ENCODE results near the gene DAB1.

The DAB1 gene

GRCh38 chr1:56995414-56996100 is 428.3 kb downstream of the DAB1 start:
- no peak for DNase-seq (ENCODE audit: extremely low read depth in 1 of 2, low read depth in 1 of 2)

DNA sequence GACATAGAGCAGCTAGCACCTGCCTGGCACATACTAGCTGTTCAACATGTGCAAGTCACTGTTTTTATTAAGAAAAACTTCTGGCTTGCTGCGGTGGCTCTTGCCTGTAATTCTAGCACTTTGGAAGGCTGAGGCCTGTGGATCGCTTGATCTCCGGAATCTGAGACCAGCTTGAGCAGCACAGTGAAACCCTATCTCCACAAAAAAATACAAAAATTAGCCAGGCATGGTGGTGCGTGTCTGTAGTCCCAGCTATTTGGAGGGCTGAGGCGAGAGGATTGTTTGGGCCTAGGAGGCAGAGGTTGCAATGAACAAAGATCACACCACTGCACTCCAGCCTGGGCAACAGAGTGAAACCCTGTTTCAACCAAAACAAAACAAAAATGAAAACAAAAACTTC is 430.4 kb downstream of the DAB1 start:
- DNase-seq (ENCODE audit: extremely low read depth in 1 of 2, low read depth in 1 of 2) = no peak

DNA sequence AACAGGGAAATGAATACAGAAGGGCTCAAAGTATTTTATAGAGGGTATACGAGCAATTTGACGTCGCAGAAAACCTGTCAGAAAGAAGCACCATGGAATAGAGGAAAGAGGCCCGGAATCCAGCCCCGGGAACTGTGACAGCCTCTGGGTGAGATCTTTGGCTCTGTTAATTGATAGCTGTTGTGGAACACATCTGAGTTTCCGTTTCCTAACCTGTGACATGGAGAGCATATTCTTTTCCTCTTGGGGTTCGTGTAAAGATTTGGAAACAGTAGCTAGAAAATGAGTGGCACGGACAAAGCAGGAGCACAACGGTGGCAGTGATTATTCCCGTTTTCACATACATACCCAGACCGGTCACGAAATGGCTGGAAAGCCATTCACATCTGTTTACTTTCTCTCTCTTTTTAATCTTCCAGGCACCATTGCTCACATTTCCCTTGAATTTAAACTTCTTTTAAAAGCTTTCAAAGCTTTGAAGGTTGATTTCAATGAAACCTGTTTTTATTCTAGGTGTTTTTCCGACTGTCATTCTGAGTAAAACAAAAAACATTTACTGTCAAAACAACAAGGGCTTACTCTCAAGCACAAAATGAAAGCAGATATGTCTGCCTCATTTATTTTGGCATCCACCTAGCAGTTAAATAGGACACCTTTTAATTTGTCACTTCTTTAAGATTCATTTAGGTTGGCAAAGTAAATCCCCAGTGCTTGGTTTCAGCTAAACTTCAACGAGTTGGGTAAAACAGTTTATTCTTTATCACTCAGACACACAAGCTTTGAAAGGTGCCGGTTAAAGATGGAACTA is 431.3 kb downstream of the DAB1 start:
- no peak for DNase-seq (ENCODE audit: extremely low read depth in 1 of 2, low read depth in 1 of 2)

- DNase-seq (ENCODE audit: extremely low read depth in 1 of 2, low read depth in 1 of 2) = no peak
Measured at GRCh38 chr1:56991576-56991975, 432.3 kb downstream of the DAB1 start.

DNA sequence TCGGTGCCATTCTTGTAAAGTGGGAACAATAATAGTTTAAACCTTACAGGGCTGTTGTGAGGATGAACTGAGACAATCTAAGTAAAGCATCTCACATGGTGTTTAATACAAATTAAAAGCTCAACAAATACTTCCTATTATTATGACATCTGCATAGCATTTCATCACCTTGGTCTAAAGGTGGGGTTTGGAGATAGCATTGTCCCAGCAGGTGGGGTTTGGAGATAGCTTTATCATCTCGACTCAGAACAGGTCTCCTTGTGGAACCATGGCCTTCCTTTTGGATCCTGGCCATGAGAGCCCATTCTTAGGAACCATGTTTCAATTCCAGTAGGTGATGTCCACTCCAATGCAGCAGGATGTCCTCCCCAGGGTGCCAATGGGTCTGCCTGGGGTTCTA is 437.5 kb downstream of the DAB1 start:
- no peak for DNase-seq (ENCODE audit: extremely low read depth in 1 of 2, low read depth in 1 of 2)

DNA sequence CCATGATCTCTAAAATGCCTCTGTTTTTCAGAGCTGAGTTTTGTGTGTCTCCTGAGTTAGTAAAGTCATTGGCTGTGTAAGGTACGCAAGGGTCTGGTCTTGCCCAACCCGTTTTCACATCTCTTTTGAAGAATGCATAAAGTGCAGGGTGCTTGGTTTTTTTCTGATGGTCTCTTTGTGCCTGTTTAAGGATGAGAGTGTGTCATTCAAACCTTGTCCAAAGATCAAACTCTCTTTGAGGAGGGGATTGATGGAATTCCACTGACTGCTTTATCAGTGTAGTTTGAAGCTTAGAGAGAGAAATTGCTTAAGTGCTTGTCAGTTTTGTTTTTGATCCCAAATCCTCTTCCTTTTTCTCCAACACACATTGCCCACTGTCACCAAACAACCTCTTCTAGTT is 438.0 kb downstream of the DAB1 start:
- DNase-seq (ENCODE audit: extremely low read depth in 1 of 2, low read depth in 1 of 2) = no peak

- DNase-seq (ENCODE audit: extremely low read depth in 1 of 2, low read depth in 1 of 2) = no peak
Measured at GRCh38 chr1:56983484-56983883, 440.4 kb downstream of the DAB1 start.

DNA sequence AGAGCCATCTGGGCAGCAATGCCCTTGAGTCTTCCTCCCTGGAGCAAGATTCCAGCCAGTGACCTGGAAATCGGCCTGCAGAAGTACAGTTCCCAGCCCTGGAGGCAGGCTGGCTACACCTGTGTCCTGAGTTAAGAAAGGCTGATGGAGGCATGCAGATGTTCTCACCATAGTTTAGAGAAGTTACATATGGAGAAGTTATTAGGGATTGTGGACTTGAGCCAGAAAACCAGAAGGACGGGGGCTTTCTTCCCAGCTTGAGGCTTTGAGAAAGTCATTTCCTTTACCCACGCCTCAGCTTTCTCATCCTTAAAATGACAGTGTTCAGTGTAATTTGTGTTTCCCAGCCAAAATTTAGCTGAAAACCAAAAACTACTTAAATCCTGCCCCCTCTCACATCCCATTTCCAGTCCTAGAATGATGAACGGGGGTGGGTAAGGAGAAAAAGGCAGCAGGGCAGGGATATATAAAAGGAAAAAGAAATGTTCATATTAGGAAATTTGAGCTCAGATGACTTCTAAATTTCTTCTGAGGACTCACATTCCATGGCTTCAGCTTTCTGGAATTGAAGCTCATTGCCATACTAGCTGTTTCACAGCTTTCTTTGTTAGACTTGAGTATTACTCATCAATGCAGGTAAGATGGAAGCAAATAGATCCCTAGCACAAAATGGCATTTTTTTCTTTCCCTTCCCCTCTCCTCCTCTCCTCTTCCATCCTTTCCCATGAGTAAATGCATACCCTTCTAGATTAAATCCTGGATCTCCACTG is 443.7 kb downstream of the DAB1 start:
- DNase-seq (ENCODE audit: extremely low read depth in 1 of 2, low read depth in 1 of 2) = no peak

DNA sequence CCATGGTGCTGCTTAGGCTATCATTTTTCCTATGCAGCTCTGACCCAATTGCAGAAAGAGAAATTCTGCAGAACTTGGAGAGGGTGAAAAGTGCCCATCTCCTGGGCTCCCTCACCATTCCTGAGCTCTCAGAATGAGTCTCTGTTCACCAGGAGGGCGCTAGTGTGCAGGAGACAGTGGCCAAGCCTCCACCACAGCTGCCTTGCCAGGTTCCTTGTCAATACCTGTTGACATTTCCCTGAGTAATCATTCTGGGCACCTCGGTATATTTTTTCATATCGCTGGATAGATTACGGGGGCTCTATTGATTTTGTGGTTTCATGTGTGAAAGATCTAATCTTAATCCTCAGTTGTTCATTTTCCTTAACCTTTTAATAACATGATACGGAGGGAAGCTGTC is 445.0 kb downstream of the DAB1 start:
- no peak for DNase-seq (ENCODE audit: extremely low read depth in 1 of 2, low read depth in 1 of 2)

GRCh38 chr1:56977910-56978309 is 445.9 kb downstream of the DAB1 start:
- DNase-seq (ENCODE audit: extremely low read depth in 1 of 2, low read depth in 1 of 2) = no peak

DNA sequence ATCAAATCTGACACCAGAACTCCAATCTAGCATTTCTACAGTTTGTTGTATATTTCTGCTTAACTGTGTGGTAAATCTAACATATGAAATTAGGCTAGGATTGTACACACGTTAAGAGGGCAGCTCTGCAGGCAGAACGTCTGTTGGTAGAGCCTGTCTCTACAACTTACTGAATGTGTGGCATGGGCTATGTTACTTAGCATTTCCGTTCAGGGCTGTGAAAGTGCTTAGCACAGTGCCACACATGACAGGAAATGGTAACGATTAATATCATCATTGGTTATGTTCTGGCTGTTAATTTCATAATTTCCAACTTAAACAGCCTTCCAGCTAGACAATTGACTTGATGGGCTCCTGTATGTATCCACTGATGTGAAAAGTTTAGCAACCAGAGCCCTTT is 448.4 kb downstream of the DAB1 start:
- DNase-seq (ENCODE audit: extremely low read depth in 1 of 2, low read depth in 1 of 2) = no peak

DNA sequence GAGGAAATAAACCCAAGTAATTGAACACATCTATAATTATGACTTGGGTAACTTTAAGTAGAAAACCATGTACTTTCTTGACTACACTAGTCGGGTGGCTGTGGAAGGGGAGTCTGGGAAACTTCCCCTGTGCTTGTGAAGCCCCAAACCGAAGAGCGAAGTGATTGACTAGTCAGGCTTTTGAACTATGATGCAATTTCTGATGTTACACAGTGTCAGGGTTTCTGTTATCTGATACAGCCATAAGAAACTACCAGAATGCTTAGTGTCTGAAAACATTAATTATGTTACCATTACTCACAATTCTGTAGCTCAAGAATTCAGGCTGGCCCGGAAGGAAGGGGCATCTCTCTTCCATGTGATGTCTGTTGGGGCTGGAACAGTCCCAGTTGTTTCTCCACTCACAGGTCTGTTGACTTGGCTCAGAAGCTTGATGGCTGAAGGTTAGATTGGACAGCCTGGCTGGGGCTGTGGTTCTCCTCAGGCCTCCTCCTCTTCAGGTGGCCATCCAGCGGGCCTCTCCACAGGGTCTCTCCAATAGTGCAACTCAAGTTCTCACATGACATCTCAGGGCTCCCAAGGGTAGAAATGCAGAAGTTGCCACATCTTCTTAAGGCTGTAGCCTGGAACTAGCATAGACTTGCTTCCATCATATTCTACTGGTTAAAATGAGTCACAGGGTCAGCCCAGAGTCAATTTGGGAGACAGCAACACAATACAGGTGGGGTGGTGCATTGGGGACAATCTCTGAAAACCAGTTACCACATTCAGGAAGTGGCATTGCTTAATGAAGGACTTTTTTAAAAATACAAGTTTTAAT is 449.7 kb downstream of the DAB1 start:
- DNase-seq (ENCODE audit: extremely low read depth in 1 of 2, low read depth in 1 of 2) = no peak

DNA sequence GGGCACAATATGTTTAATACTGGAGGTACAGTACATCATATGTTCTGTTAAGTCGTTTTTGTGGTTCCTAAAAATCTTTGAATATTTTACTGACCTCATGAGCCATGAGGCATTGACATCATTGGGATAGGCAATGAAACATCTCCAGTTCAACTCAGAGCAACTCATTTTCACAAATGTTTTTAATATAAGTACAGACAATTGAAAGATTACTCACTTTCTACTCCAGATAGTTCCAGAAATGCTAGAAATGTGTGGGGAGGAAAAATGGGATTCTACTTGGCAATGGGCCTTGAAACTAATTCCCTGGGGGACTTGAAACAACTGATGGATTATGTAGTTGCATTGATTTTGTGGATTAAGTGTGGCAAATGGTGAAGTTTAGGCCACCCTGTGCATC is 450.9 kb downstream of the DAB1 start:
- no peak for DNase-seq (ENCODE audit: extremely low read depth in 1 of 2, low read depth in 1 of 2)

- DNase-seq (ENCODE audit: extremely low read depth in 1 of 2, low read depth in 1 of 2) = no peak
Measured at GRCh38 chr1:56970280-56970679, 453.6 kb downstream of the DAB1 start.

- DNase-seq (ENCODE audit: extremely low read depth in 1 of 2, low read depth in 1 of 2) = no peak
Measured at GRCh38 chr1:56968878-56969495, 454.9 kb downstream of the DAB1 start.

GRCh38 chr1:56967900-56968832 is 455.7 kb downstream of the DAB1 start:
- DNase-seq (ENCODE audit: extremely low read depth in 1 of 2, low read depth in 1 of 2) = no peak

DNA sequence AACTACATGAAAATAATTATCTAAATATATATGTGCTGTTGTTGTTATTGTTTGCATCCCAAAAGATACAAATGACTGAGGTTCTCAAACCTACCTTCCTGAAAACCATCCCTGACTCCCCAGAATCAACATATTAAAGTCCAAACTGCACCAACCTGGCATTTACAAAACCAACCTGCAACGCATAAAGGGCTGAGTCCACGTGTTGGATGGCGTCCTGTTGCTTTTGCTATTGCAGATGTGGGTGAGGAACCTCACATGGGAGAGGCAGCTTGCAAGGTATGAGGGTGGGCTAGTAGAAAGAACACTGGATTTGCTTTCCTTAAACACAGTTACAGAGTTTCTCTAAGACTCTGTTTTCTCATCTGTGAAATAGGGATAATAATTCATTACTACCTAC is 456.5 kb downstream of the DAB1 start:
- DNase-seq (ENCODE audit: extremely low read depth in 1 of 2, low read depth in 1 of 2) = no peak

- no peak for DNase-seq (ENCODE audit: extremely low read depth in 1 of 2, low read depth in 1 of 2)
Measured at GRCh38 chr1:56966698-56966999, 457.2 kb downstream of the DAB1 start.

GRCh38 chr1:56965916-56966697 is 457.8 kb downstream of the DAB1 start, which contains the start of gene C8B:
C8B (minus strand) TSS chr1:56966015; CDS start chr1:56965948, 67 bp downstream.
- DNase-seq (ENCODE audit: extremely low read depth in 1 of 2, low read depth in 1 of 2) = no peak

Measured in stimulated activated CD8-positive, alpha-beta memory T cell treated with anti-CD3 and anti-CD28 coated beads, Interleukin-7, amount 100 ng/mL, for 48 hours (primary cell).